GM21360 (cell line): ENCODE results near the gene RTN3.
"Not testable (repeated sequence)": the region's sequence is repeated elsewhere in the genome, so short reads cannot be mapped to it uniquely, and the experiment has no call there.

Experiments
- ATAC-seq: cut with Tn5 transposase; IDR thresholded peaks from one replicate; pipeline ENCODE4 v1.9.1; 2021; ENCODE audit warnings: mild to moderate bottlenecking, moderate library complexity; ENCODE audit not compliant: unreplicated experiment

Gene RTN3

DNA sequence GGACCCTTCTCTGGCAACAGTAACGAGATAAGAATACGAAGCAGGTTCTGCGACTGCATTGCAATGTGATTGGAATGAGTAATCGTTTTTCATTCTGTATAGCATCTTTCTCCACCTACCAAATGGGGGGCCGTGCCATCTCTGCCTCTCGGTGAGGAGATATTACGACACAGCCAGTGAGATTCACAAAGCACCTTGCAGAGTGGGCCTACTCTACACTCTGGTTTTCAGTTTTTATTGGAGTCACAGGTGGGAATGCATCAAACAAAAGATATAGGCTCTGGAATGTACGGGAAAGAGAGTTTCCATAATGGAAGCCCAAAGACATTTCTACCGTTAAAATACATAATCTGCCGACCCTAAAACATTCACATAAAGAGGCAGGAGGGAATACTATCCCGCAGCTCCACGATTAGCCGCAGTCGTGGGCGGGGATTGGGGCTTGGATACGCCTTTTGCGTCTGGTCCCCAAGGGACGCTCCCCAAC lies 423 bp upstream of the RTN3 start:
- no peak for ATAC-seq

- ATAC-seq = no peak
Observed at GRCh38 chr11:63682066-63683021, 1.0 kb downstream of the RTN3 start.

DNA sequence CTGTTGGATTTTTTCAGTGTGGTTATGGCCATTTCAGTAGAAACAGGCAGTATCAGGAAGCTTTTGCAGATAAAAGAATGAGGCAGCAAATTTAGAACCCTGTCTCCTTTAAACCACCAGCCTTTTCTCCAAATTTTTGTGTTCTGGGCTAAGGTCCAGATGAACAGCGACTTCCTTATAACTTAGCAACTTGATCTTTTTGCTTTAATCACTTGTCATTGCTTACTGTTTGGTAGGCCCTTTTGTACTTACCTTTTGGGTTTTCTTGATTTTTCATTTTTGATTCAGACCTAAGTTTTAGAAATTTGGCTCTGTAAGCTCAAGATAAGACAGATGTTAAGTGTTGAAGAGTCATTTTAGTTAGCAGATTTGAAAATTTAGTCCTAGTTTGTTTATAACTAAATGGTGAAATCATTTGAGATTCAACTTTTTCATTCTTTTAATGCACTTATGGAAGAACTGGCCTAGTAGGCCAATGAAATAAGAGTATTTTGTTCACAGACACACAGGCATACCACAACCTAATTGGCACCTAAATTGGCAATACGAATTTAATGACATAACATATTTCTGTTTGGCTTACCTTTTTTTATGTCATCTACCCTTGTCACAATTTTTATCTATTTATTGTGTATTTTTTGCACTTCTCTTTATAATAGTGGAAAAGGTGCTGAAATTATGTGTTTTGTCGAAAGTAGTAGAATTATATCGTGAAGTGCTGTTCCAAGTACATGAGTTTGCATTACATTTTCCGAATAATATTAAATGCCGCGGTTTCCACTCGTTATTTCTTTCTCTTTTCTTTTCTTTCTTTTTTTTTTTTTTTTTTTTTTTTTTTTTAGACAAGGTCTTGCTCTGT lies 2.1 kb downstream of the RTN3 start:
- no peak for ATAC-seq

GRCh38 chr11:63685158-63685721 lies 3.9 kb downstream of the RTN3 start:
- not testable (repeated sequence) for ATAC-seq

DNA sequence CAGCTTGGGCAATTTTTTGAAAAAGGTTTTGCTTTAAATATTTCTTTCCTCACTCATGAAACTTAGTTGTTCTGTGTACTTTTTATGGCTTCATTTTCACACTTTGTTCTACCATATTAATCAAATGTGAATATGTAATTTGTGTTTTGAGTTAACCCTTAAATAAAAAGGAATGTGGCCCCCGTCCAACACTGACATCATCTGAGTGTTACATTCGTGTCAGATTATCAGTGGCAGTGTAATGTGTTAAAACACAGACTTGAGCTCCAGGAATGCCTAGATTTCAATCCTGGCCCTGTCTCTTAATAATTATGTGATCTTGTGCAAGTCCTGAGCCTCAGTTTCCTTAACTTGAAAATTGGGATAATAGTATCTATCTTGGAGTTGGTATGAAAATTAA lies 5.6 kb downstream of the RTN3 start:
- no peak for ATAC-seq

GRCh38 chr11:63687845-63688244 lies 6.5 kb downstream of the RTN3 start:
- ATAC-seq = no peak

- no peak for ATAC-seq
Observed at GRCh38 chr11:63694596-63694995, 13.3 kb downstream of the RTN3 start.

- no peak for ATAC-seq
Observed at GRCh38 chr11:63698976-63699733, 17.9 kb downstream of the RTN3 start.

GRCh38 chr11:63699896-63700295 lies 18.6 kb downstream of the RTN3 start:
- no peak for ATAC-seq

GRCh38 chr11:63705526-63705925 lies 24.2 kb downstream of the RTN3 start:
- ATAC-seq = no peak

DNA sequence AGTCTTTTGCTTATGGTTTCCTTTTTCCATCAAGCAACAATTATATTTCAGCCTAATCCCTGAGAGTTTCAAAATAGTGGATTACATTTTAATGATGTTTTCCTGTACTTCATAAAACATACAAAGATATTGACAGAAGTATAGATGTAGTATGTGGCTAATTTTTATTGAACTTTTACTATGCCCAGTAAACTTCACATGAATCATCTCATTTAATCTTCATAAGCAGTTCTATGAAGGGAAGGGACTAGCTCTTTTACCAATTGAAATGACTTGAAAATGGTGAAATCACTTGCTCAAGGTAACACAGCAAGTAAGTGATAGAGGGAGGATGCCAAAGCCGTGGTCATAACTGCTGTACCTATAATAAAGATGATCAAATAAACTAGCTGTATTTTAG lies 27.5 kb downstream of the RTN3 start:
- no peak for ATAC-seq

- no peak for ATAC-seq
Observed at GRCh38 chr11:63709336-63709884, 28.1 kb downstream of the RTN3 start.

DNA sequence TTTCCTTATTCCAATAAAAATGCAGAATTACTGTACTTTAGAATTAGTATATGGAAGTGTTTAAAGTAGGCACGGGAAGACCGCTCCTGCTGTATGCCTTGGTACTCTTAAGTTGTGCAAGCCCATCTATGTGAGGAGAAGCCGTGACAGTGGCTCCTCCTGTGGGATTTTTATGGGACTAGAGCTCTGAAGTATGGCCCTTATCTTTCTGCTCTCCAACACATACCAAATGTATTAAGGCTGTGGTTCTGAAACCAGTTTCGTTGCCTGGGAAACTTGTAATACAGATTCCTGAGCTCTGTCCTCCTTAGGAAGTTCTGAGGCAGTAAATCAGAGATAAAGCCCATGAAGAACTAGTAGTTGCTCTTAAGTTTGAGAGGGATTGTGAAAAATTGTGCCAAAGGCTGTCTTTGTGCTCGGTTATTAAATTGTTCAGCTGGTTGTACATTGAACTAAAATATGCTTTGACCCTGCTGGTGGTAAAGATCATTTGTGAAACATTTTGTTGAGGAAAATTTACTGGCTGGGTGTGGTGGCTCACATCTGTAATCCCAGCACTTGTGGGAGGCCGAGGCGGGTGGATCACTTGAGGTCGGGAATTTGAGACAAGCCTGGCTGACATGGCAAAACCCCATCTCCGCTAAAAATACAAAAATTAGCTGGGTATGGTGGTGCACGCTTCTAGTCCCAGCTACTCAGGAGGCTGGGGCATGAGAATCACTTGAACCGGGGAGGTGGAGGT lies 29.3 kb downstream of the RTN3 start:
- ATAC-seq = no peak

- no peak for ATAC-seq
Observed at GRCh38 chr11:63711838-63712237, 30.5 kb downstream of the RTN3 start.

GRCh38 chr11:63713766-63714165 lies 32.5 kb downstream of the RTN3 start:
- ATAC-seq = no peak

DNA sequence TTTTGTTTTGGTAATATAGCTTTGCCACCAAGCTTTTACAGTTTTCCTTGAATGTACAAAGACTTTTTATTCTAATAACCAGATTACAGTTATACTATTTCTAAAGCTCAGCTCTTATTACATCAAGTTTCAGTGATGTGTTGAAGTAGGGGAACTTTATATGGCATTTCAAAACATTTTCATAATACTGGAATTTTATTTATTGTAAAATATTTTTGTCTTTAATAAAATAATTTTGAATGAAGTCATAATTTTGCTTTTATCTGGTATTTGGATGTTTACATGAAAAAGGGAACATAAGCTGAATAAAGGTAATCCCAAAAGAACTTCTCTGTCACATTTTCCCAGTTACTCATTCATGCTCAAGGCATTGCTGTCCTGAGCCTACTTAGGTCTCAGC lies 34.7 kb downstream of the RTN3 start:
- ATAC-seq = no peak

GRCh38 chr11:63719001-63719400 lies 37.7 kb downstream of the RTN3 start:
- no peak for ATAC-seq

DNA sequence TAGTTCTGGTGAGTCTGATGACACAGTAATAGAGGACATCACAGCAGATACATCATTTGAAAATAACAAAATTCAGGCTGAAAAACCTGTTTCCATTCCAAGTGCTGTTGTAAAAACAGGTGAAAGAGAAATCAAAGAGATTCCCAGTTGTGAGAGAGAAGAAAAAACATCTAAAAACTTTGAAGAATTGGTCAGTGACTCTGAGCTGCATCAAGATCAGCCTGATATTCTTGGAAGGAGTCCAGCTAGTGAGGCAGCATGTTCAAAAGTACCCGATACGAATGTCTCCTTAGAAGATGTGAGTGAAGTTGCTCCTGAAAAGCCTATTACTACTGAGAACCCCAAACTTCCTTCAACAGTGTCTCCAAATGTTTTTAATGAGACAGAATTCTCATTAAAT lies 38.7 kb downstream of the RTN3 start:
- ATAC-seq = no peak

DNA sequence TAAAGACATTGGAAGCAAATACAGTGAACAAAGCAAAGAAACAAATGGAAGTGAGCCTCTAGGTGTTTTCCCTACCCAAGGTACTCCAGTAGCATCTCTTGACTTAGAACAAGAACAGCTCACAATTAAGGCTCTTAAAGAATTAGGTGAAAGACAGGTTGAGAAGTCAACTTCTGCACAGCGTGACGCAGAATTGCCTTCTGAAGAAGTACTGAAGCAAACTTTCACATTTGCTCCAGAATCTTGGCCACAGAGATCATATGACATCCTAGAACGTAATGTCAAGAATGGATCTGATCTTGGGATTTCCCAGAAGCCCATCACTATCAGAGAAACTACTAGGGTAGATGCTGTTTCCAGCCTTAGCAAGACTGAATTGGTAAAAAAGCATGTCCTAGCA lies 39.3 kb downstream of the RTN3 start:
- no peak for ATAC-seq

DNA sequence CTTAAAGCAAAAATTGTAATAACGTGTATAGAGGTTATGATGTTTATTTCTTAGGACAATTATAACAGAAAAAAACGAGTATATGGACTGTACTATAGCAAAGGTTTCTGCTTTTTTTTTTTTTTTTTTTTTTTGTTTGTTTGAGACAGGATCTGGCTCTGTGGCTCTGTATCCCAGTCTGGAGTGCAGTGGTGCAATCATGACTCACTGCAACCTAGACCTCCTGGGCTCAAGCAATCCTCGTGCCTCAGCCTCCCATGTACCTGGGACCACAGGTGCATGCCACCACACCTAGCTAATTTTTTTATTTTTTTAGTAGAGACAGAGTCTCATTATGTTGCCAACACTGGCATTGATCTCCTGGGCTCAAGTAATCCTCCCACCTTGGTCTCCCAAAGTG lies 48.0 kb downstream of the RTN3 start:
- no peak for ATAC-seq
